GM12878 (cell line): ENCODE results near the gene MGRN1. TPM values are rescaled to one million over a fixed set of nuclear protein-coding genes. Genes with fewer than 3 reads are reported as not detected.

Experiments used
- CHD4 ChIP-seq: fragments of 200-600 bp; sonication (generic); IDR thresholded peaks from 2 replicates; pipeline ENCODE4 v1.6.1; 2016; ENCODE audit warnings: mild to moderate bottlenecking
- ELK1 ChIP-seq: IDR thresholded peaks from 2 replicates; pipeline ENCODE4 v1.6.1; 2012; ENCODE audit warnings: low read depth, low read length, improper control_type of control experiment
- GATAD2B ChIP-seq: fragments of 450-650 bp; conservative IDR thresholded peaks from 2 replicates; pipeline ENCODE4 v1.6.1; 2017; ENCODE audit warnings: low read depth, mild to moderate bottlenecking, moderate library complexity
- HSF1 ChIP-seq: fragments of 150-350 bp; IDR thresholded peaks from 2 replicates; pipeline ENCODE4 v1.6.1; 2014; ENCODE audit warnings: mild to moderate bottlenecking, low read depth, low read length
- IKZF1 ChIP-seq: fragments of 450-650 bp; conservative IDR thresholded peaks from 2 replicates; pipeline ENCODE4 v1.6.1; 2017; ENCODE audit warnings: antibody characterized with exemption, mild to moderate bottlenecking
- MEF2B ChIP-seq: fragments of 450-650 bp; IDR thresholded peaks from 2 replicates; pipeline ENCODE4 v1.6.1; 2018; ENCODE audit warnings: mild to moderate bottlenecking, moderate library complexity; ENCODE audit not compliant: partially characterized antibody, poor library complexity, severe bottlenecking
- MLLT1 ChIP-seq: fragments of 450-650 bp; IDR thresholded peaks from 2 replicates; pipeline ENCODE4 v1.6.1; 2016; ENCODE audit warnings: mild to moderate bottlenecking
- NKRF ChIP-seq: fragments of 450-650 bp; conservative IDR thresholded peaks from 2 replicates; pipeline ENCODE4 v1.6.1; 2017; ENCODE audit warnings: mild to moderate bottlenecking, moderate library complexity
- NR2F1 ChIP-seq: fragments of 450-650 bp; conservative IDR thresholded peaks from 2 replicates; pipeline ENCODE4 v1.6.1; 2017; ENCODE audit warnings: mild to moderate bottlenecking
- PBX3 ChIP-seq: IDR thresholded peaks from 2 replicates; pipeline ENCODE4 v1.6.1; 2011; ENCODE audit warnings: mild to moderate bottlenecking, low read depth, low read length, moderate library complexity; ENCODE audit not compliant: insufficient replicate concordance
- SMARCA5 ChIP-seq: fragments of 450-650 bp; IDR thresholded peaks from 2 replicates; pipeline ENCODE4 v1.6.1; 2017; ENCODE audit warnings: mild to moderate bottlenecking
- SPI1 ChIP-seq: IDR thresholded peaks from 2 replicates; pipeline ENCODE4 v1.6.1; 2011; ENCODE audit warnings: low read depth, mild to moderate bottlenecking, low read length, moderate library complexity, borderline replicate concordance; ENCODE audit not compliant: insufficient read depth
- TAF1 ChIP-seq: IDR thresholded peaks from 2 replicates; pipeline ENCODE4 v1.6.1; 2011; ENCODE audit warnings: mild to moderate bottlenecking, low read depth, low read length, borderline replicate concordance
- TARDBP ChIP-seq: IDR thresholded peaks from 2 replicates; pipeline ENCODE4 v1.6.1; 2016; ENCODE audit warnings: borderline replicate concordance
- TBL1XR1 ChIP-seq: IDR thresholded peaks from 2 replicates; pipeline ENCODE4 v1.6.1; 2012; ENCODE audit warnings: low read depth, low read length, improper control_type of control experiment
- ZNF384 ChIP-seq: IDR thresholded peaks from 2 replicates; pipeline ENCODE4 v1.6.1; 2012; ENCODE audit warnings: low read depth, mild to moderate bottlenecking, low read length, improper control_type of control experiment, borderline replicate concordance
- ZNF592 ChIP-seq: fragments of 450-650 bp; IDR thresholded peaks from 2 replicates; pipeline ENCODE4 v1.6.1; 2017; ENCODE audit warnings: mild to moderate bottlenecking, moderate library complexity
- polyA plus RNA-seq, 11 experiments: library from polyadenylated mRNA; depleted of rRNA in 4 of 11; unstranded in 6 of 11; stranded (reverse) in 5 of 11; fragments of >200 nt; fragmentation: Nextera tagmentation in 4 of 11; fragmentation: Illumina TruSeq in 1 of 11; extraction: Ambion mirVana in 4 of 11; extraction: Trizol in 1 of 11; gene quantifications; 1 replicate in 1 of 11; 2 replicates in 10 of 11; pipeline versions ENCODE4 v1.2.1 to v1.2.3, GENCODE V29; 2011 to 2016; ENCODE audit warnings: inconsistent platforms in 2 of 11, missing spikeins in 2 of 11, low read depth in 1 of 11
- total RNA-seq, 4 experiments: library from RNA; depleted of rRNA in 3 of 4; stranded (reverse); fragments of >200 nt in 3 of 4; fragmentation: Illumina TruSeq in 1 of 4; extraction: Trizol in 1 of 4; gene quantifications; 2 replicates each; pipeline versions ENCODE4 v1.2.1 to v1.2.3, GENCODE V29; 2013 to 2021

The MGRN1 gene
- total and polyA plus RNA-seq, 10 of the 15 experiments (the other 5 are each of a cell fraction or from before 2014, with no cell fraction given): 0.35 to 86.7 (median 14.6) TPM

- peak; percentile 97 for TF ChIP-seq IKZF1
- peak; percentile 17 for TF ChIP-seq PBX3
- peak; percentile 59 for TF ChIP-seq MEF2B
- no peak for TF ChIP-seq GATAD2B
- no peak for TF ChIP-seq CHD4
- peak; percentile 54 for TF ChIP-seq TAF1
- peak; percentile 93 for TF ChIP-seq SMARCA5
- TF ChIP-seq ZNF384: no peak
- peak; percentile 65; the same call in 1 of the 2 replicates for TF ChIP-seq TBL1XR1
- no peak for TF ChIP-seq NR2F1
- TF ChIP-seq ELK1: no peak
- TF ChIP-seq NKRF: 0 out of 2 replicates have a peak, but pooled peaks have one; percentile 9
- TF ChIP-seq TARDBP: 0 out of 2 replicates have a peak, but pooled peaks have one; percentile 49
- no peak for TF ChIP-seq SPI1
- TF ChIP-seq MLLT1: peak; percentile 92
- TF ChIP-seq HSF1: no peak
- 0 out of 2 replicates have a peak, but pooled peaks have one; percentile 88 for TF ChIP-seq ZNF592
Observed at GRCh38 chr16:4624015-4624826, at the start of gene MGRN1 (continued).
